GM23338 (cell line): ENCODE data around the gene CLSTN2. TPM values are rescaled to one million over a fixed set of nuclear protein-coding genes. Genes with fewer than 3 reads are reported as not detected.

Experiments used
- ATAC-seq: fragments of 200-7000 bp; cut with Tn5 transposase; 3 replicates; pipeline ENCODE4 v1.9.1; 2020
- DNase-seq: peaks from one replicate; pipeline ENCODE4 v3.0.0-alpha.2; 2015; ENCODE audit warnings: low spot score
- H2AFZ ChIP-seq: fragments of 200-600 bp; sonication (generic); 2 replicates; pipeline ENCODE4 v1.8.0; 2016; ENCODE audit warnings: antibody characterized with exemption, mild to moderate bottlenecking, moderate library complexity
- H3F3A ChIP-seq: fragments of 200-600 bp; sonication (generic); replicated peaks from 2 replicates; pipeline ENCODE4 v1.8.0; 2017; ENCODE audit warnings: antibody characterized with exemption, mixed run types, low read depth
- H3K27ac ChIP-seq: fragments of 200-600 bp; sonication (generic); 2 replicates; pipeline ENCODE4 v1.6.1; 2016; ENCODE audit warnings: low read depth
- H3K27me3 ChIP-seq: fragments of 200-600 bp; sonication (generic); 2 replicates; pipeline ENCODE4 v1.8.0; 2016; ENCODE audit warnings: mild to moderate bottlenecking, mixed run types, moderate library complexity; ENCODE audit not compliant: insufficient read depth
- H3K36me3 ChIP-seq: fragments of 200-600 bp; sonication (generic); 2 replicates; pipeline ENCODE4 v1.8.0; 2016; ENCODE audit warnings: mild to moderate bottlenecking; ENCODE audit not compliant: insufficient read depth
- H3K4me1 ChIP-seq: fragments of 200-600 bp; sonication (generic); 2 replicates; pipeline ENCODE4 v1.8.0; 2016; ENCODE audit warnings: mild to moderate bottlenecking, moderate library complexity; ENCODE audit not compliant: insufficient read depth
- H3K4me2 ChIP-seq: fragments of 200-600 bp; sonication (generic); 2 replicates; pipeline ENCODE4 v1.7.1; 2017; ENCODE audit warnings: mixed run types
- H3K4me3 ChIP-seq: fragments of 200-600 bp; sonication (generic); 2 replicates; pipeline ENCODE4 v1.6.1; 2016; ENCODE audit warnings: mixed run types
- H3K79me2 ChIP-seq: fragments of 200-600 bp; sonication (generic); replicated peaks from 2 replicates; pipeline ENCODE4 v1.8.0; 2017; ENCODE audit warnings: mild to moderate bottlenecking; ENCODE audit not compliant: insufficient read depth
- H3K9me2 ChIP-seq: fragments of 200-600 bp; sonication (generic); 2 replicates; pipeline ENCODE4 v1.8.0; 2017; ENCODE audit not compliant: insufficient read depth
- H4K20me1 ChIP-seq: fragments of 200-600 bp; sonication (generic); replicated peaks from 2 replicates; pipeline ENCODE4 v1.8.0; 2017; ENCODE audit warnings: mild to moderate bottlenecking; ENCODE audit not compliant: insufficient read depth
- H3K27ac Mint-ChIP-seq: 2 replicates; pipeline ENCODE4 v1.8.0; 2020; ENCODE audit warnings: inconsistent platforms, mild to moderate bottlenecking, moderate library complexity, mixed read lengths
- H3K27me3 Mint-ChIP-seq: 3 replicates; pipeline ENCODE4 v1.8.0; 2022; ENCODE audit warnings: low read depth, mild to moderate bottlenecking, moderate library complexity, mixed read lengths, inconsistent platforms; ENCODE audit not compliant: insufficient read depth, poor library complexity
- H3K36me3 Mint-ChIP-seq: 3 replicates; pipeline ENCODE4 v1.8.0; 2021; ENCODE audit warnings: low read depth, mild to moderate bottlenecking, inconsistent platforms, moderate library complexity, mixed read lengths
- H3K4me1 Mint-ChIP-seq: 3 replicates; pipeline ENCODE4 v1.8.0; 2020; ENCODE audit warnings: mild to moderate bottlenecking, inconsistent platforms, mixed read lengths
- H3K4me3 Mint-ChIP-seq: 3 replicates; pipeline ENCODE4 v1.8.0; 2021; ENCODE audit warnings: moderate library complexity, mild to moderate bottlenecking, inconsistent platforms, mixed read lengths
- H3K9me3 Mint-ChIP-seq: 3 replicates; pipeline ENCODE4 v1.8.0; 2020; ENCODE audit warnings: moderate library complexity, mild to moderate bottlenecking, inconsistent platforms, mixed read lengths
- CREB1 ChIP-seq: fragments of 250-450 bp; sonication (Bioruptor Pico); IDR thresholded peaks from 2 replicates; pipeline ENCODE4 v1.5.0; 2020; ENCODE audit warnings: low read depth, mild to moderate bottlenecking, moderate library complexity
- NANOG ChIP-seq: IDR thresholded peaks from 2 replicates; pipeline ENCODE4 v1.6.1; 2016; ENCODE audit warnings: antibody characterized with exemption, borderline replicate concordance
- ZNF114 ChIP-seq: fragments of 250-450 bp; sonication (Bioruptor Pico); IDR thresholded peaks from 2 replicates; pipeline ENCODE4 v1.5.0; 2020; ENCODE audit warnings: mild to moderate bottlenecking, moderate library complexity
- ZNF331 ChIP-seq: fragments of 250-450 bp; sonication (Bioruptor Pico); IDR thresholded peaks from 2 replicates; pipeline ENCODE4 v1.5.0; 2020; ENCODE audit warnings: low read depth, mild to moderate bottlenecking, moderate library complexity
- polyA plus RNA-seq: library from polyadenylated mRNA; unstranded; fragments of >200 nt; fragmentation: Nextera tagmentation; extraction: Ambion mirVana; gene quantifications from 2 replicates; pipeline ENCODE4 v1.2.1, GENCODE V29; 2016
- total RNA-seq: library from RNA; depleted of rRNA; stranded (reverse); fragments of >200 nt; shearing (Covaris generic); gene quantifications from 2 replicates; pipeline ENCODE4 v1.2.3, GENCODE V29; 2014
- TF ChIP-seq, protein P1 (sequence below), 2 experiments: fragments of 200-600 bp in 1 of 2; sonication (generic) in 1 of 2; conservative IDR thresholded peaks; 2 replicates each; pipeline versions ENCODE4 v1.5.1 to v1.6.1; 2016 to 2017; ENCODE audit warnings: antibody characterized with exemption in 2 of 2, low read depth in 2 of 2, mild to moderate bottlenecking in 2 of 2, moderate library complexity in 1 of 2
- TF ChIP-seq, protein P2 (sequence below): fragments of 250-450 bp; sonication (Bioruptor Pico); IDR thresholded peaks from 2 replicates; pipeline ENCODE4 v1.5.0; 2020; ENCODE audit warnings: mild to moderate bottlenecking, moderate library complexity
- TF ChIP-seq, protein P3 (sequence below): IDR thresholded peaks from 2 replicates; pipeline ENCODE4 v1.6.1; 2016; ENCODE audit warnings: antibody characterized with exemption

Gene CLSTN2
- total and polyA plus RNA-seq, 2 experiments from 2014 or later, result 0.11 to 0.83 TPM

DNA sequence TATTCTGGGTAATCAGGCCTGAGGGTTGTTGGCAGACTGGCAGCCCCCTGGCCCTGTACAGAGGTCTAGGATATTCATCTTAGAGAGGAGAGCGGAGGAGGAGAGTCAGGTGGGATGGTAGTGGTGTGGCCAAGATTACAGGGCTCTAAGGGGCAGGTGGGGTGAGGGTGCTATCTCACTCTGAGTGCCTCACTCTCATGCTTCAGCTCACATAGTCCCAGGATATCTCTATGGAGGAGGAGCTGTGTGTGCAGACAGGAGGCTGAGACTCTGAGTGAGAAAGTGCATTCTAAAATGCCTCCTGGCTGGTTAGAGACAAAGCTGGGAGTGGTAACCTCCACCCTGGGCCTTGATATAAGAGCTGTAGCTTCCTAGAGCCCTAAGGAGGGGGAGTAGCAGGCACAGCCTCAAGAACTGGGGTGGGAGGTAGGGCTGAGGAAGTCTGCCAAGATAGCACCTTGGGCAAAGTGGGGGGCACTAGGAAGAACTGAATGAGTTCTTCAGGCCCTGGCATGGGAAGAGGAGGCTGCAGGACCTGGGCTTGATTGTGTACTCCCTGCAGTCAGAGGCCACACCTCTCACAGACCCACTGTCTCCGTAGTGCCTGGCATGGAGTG is 39.9 kb downstream of the CLSTN2 start:
- no peaks in the 10 kb centered on the region for H3K9me3 Mint-ChIP-seq
- H3K4me3 ChIP-seq, result no peak overlapping the region
- H3K4me3 Mint-ChIP-seq, result no peak overlapping the region
- H3K27me3 Mint-ChIP-seq, result peaks cover 2% of the 10 kb centered on the region
- H3K4me1 ChIP-seq, result no peaks in the 10 kb centered on the region
- H2AFZ ChIP-seq, result no peak overlapping the region
- H3K9me2 ChIP-seq, result no peaks in the 10 kb centered on the region
- no peak overlapping the region for H3K27ac Mint-ChIP-seq
- TF ChIP-seq ZNF331 (CRISPR knock-in tag) (no peak), CREB1 (CRISPR knock-in tag) (no peak), ZNF114 (CRISPR knock-in tag) (no peak), NANOG (no peak)
- TF ChIP-seq, protein P1, sequence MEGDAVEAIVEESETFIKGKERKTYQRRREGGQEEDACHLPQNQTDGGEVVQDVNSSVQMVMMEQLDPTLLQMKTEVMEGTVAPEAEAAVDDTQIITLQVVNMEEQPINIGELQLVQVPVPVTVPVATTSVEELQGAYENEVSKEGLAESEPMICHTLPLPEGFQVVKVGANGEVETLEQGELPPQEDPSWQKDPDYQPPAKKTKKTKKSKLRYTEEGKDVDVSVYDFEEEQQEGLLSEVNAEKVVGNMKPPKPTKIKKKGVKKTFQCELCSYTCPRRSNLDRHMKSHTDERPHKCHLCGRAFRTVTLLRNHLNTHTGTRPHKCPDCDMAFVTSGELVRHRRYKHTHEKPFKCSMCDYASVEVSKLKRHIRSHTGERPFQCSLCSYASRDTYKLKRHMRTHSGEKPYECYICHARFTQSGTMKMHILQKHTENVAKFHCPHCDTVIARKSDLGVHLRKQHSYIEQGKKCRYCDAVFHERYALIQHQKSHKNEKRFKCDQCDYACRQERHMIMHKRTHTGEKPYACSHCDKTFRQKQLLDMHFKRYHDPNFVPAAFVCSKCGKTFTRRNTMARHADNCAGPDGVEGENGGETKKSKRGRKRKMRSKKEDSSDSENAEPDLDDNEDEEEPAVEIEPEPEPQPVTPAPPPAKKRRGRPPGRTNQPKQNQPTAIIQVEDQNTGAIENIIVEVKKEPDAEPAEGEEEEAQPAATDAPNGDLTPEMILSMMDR (conservative IDR thresholded peaks at IDR 0.05; ENCODE audit: low read depth in 2 of 2), result no peak
- TF ChIP-seq, protein P2, sequence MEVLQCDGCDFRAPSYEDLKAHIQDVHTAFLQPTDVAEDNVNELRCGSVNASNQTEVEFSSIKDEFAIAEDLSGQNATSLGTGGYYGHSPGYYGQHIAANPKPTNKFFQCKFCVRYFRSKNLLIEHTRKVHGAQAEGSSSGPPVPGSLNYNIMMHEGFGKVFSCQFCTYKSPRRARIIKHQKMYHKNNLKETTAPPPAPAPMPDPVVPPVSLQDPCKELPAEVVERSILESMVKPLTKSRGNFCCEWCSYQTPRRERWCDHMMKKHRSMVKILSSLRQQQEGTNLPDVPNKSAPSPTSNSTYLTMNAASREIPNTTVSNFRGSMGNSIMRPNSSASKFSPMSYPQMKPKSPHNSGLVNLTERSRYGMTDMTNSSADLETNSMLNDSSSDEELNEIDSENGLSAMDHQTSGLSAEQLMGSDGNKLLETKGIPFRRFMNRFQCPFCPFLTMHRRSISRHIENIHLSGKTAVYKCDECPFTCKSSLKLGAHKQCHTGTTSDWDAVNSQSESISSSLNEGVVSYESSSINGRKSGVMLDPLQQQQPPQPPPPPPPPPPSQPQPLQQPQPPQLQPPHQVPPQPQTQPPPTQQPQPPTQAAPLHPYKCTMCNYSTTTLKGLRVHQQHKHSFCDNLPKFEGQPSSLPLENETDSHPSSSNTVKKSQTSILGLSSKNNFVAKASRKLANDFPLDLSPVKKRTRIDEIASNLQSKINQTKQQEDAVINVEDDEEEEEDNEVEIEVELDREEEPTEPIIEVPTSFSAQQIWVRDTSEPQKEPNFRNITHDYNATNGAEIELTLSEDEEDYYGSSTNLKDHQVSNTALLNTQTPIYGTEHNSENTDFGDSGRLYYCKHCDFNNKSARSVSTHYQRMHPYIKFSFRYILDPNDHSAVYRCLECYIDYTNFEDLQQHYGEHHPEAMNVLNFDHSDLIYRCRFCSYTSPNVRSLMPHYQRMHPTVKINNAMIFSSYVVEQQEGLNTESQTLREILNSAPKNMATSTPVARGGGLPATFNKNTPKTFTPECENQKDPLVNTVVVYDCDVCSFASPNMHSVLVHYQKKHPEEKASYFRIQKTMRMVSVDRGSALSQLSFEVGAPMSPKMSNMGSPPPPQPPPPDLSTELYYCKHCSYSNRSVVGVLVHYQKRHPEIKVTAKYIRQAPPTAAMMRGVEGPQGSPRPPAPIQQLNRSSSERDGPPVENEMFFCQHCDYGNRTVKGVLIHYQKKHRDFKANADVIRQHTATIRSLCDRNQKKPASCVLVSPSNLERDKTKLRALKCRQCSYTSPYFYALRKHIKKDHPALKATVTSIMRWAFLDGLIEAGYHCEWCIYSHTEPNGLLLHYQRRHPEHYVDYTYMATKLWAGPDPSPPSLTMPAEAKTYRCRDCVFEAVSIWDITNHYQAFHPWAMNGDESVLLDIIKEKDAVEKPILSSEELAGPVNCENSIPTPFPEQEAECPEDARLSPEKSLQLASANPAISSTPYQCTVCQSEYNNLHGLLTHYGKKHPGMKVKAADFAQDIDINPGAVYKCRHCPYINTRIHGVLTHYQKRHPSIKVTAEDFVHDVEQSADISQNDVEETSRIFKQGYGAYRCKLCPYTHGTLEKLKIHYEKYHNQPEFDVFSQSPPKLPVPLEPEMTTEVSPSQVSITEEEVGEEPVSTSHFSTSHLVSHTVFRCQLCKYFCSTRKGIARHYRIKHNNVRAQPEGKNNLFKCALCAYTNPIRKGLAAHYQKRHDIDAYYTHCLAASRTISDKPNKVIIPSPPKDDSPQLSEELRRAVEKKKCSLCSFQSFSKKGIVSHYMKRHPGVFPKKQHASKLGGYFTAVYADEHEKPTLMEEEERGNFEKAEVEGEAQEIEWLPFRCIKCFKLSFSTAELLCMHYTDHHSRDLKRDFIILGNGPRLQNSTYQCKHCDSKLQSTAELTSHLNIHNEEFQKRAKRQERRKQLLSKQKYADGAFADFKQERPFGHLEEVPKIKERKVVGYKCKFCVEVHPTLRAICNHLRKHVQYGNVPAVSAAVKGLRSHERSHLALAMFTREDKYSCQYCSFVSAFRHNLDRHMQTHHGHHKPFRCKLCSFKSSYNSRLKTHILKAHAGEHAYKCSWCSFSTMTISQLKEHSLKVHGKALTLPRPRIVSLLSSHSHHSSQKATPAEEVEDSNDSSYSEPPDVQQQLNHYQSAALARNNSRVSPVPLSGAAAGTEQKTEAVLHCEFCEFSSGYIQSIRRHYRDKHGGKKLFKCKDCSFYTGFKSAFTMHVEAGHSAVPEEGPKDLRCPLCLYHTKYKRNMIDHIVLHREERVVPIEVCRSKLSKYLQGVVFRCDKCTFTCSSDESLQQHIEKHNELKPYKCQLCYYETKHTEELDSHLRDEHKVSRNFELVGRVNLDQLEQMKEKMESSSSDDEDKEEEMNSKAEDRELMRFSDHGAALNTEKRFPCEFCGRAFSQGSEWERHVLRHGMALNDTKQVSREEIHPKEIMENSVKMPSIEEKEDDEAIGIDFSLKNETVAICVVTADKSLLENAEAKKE (CRISPR knock-in tag), result no peak
- TF ChIP-seq, protein P3, sequence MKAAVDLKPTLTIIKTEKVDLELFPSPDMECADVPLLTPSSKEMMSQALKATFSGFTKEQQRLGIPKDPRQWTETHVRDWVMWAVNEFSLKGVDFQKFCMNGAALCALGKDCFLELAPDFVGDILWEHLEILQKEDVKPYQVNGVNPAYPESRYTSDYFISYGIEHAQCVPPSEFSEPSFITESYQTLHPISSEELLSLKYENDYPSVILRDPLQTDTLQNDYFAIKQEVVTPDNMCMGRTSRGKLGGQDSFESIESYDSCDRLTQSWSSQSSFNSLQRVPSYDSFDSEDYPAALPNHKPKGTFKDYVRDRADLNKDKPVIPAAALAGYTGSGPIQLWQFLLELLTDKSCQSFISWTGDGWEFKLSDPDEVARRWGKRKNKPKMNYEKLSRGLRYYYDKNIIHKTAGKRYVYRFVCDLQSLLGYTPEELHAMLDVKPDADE, result no peak
- no peaks in the 10 kb centered on the region for H3K4me1 Mint-ChIP-seq
- no peaks in the 10 kb centered on the region for H3K27me3 ChIP-seq
- no peak overlapping the region for H3K4me2 ChIP-seq
- H3K79me2 ChIP-seq, result no peaks in the 10 kb centered on the region
- DNase-seq (no peak), ATAC-seq (no peak)
- H3F3A ChIP-seq, result no peaks in the 10 kb centered on the region
- no peaks in the 10 kb centered on the region for H3K36me3 Mint-ChIP-seq
- no peak overlapping the region for H3K27ac ChIP-seq
- no peaks in the 10 kb centered on the region for H3K36me3 ChIP-seq
- no peaks in the 10 kb centered on the region for H4K20me1 ChIP-seq
